NCI-H2227 treated with DMSO at 0.1 percent for 48 hours (cell line): ENCODE measurements around the gene ADRB1.

Experiments
- DNase-seq: peaks from one replicate; lab custom pipeline; 2025; lab: John Stamatoyannopoulos, UW

ADRB1 gene

DNA sequence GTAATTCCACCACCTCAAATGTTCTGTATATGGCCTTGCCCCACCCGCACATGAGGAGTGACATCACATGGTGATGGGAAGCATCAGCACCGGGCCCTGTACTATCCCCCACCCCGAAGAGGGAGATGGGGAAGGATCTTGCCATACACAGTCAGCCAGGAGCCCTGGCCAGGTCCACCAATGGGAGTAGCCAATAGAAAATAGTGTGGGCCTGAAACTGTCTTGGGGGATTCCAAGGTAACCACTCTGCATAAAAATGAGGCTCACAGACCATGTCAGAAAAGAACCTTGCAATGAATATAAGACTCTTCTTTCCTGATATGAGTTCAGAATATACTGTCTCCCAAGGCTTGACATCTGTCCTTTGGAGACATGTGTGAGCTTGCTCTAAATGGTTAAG, 51.1 kb downstream of the ADRB1 start:
- DNase-seq = no peak

GRCh38 chr10:114095559-114096337, 52.1 kb downstream of the ADRB1 start:
- DNase-seq = no peak
